Prostate gland (tissue), 2 donors: ENCODE measurements around the gene UTP25.

Source experiments
- CTCF ChIP-seq, 4 experiments: fragments of 200-600 bp in 2 of 4; fragments of 450-650 bp in 2 of 4; sonication (generic) in 2 of 4; IDR thresholded peaks; 1 replicate in 3 of 4; 2 replicates in 1 of 4; pipeline ENCODE4 v1.5.1; 2016 to 2019; ENCODE audit warnings: antibody characterized with exemption in 4 of 4, mild to moderate bottlenecking in 2 of 4, moderate library complexity in 2 of 4
- POLR2A ChIP-seq: fragments of 450-650 bp; IDR thresholded peaks from one replicate; pipeline ENCODE4 v1.6.1; 2016; ENCODE audit warnings: antibody characterized with exemption, mild to moderate bottlenecking

- no peak for TF ChIP-seq CTCF (IDR thresholded peaks at IDR 0.05)
- TF ChIP-seq POLR2A, result no peak
Measured at GRCh38 chr1:209896346-209896745, 68.6 kb downstream of the UTP25 start.
